PC-9 (cell line): ENCODE data around the gene GNAI1. TPM values are rescaled to one million over a fixed set of nuclear protein-coding genes. Genes with fewer than 3 reads are reported as not detected.

ENCODE experiments used
- BruUV-seq: library from RNA; stranded (reverse); fragments of 400-500 nt; replicated peaks from 2 replicates; lab custom pipeline; 2021; lab: Mats Ljungman, UMichigan
- CTCF ChIA-PET: fragments of 300-600 bp; sonication (Branson Sonifier 250); formaldehyde crosslinking; loops from one replicate; lab custom pipeline; 2022; ENCODE audit warnings: antibody characterized with exemption; lab: Charles Lee
- POLR2A ChIA-PET: fragments of 300-600 bp; sonication (Branson Sonifier 250); formaldehyde crosslinking; loops from one replicate; lab custom pipeline; 2022; ENCODE audit warnings: antibody characterized with exemption; ENCODE audit not compliant: unreplicated experiment; lab: Charles Lee
- DNase-seq, 2 experiments: peaks; one replicate each; pipeline versions ENCODE4 v3.0.0 to v3.0.0-alpha.2; 2015 to 2022; ENCODE audit warnings: mixed read lengths in 1 of 2
- H2AFZ ChIP-seq: fragments of 200-600 bp; sonication (generic); 2 replicates; pipeline ENCODE4 v1.8.1; 2017; ENCODE audit warnings: antibody characterized with exemption
- H3F3A ChIP-seq: fragments of 200-600 bp; sonication (generic); 2 replicates; pipeline ENCODE4 v1.8.1; 2017; ENCODE audit warnings: antibody characterized with exemption, mild to moderate bottlenecking, low read depth; ENCODE audit not compliant: insufficient read depth
- H3K27ac ChIP-seq: fragments of 200-600 bp; sonication (generic); 2 replicates; pipeline ENCODE4 v1.6.1; 2016; ENCODE audit warnings: mixed run types
- H3K27me3 ChIP-seq: fragments of 200-600 bp; sonication (generic); 2 replicates; pipeline ENCODE4 v1.6.1; 2016; ENCODE audit warnings: low read depth, mixed run types; ENCODE audit not compliant: insufficient read depth
- H3K36me3 ChIP-seq: fragments of 200-600 bp; sonication (generic); 2 replicates; pipeline ENCODE4 v1.6.1; 2016; ENCODE audit warnings: low read depth, mixed run types
- H3K4me1 ChIP-seq: fragments of 200-600 bp; sonication (generic); replicated peaks from 2 replicates; pipeline ENCODE4 v1.6.1; 2016; ENCODE audit warnings: mixed run types; ENCODE audit not compliant: insufficient read depth
- H3K4me2 ChIP-seq: fragments of 200-600 bp; sonication (generic); 2 replicates; pipeline ENCODE4 v1.6.1; 2017; ENCODE audit warnings: mixed run types
- H3K4me3 ChIP-seq: fragments of 200-600 bp; sonication (generic); 2 replicates; pipeline ENCODE4 v1.6.1; 2016; ENCODE audit warnings: mixed run types
- H3K79me2 ChIP-seq: fragments of 200-600 bp; sonication (generic); 2 replicates; pipeline ENCODE4 v1.6.1; 2017; ENCODE audit warnings: low read depth, mixed run types
- H3K9me2 ChIP-seq: fragments of 200-600 bp; sonication (generic); 2 replicates; pipeline ENCODE4 v1.8.1; 2017; ENCODE audit warnings: mild to moderate bottlenecking; ENCODE audit not compliant: insufficient read depth
- H3K9me3 ChIP-seq: fragments of 200-600 bp; sonication (generic); 2 replicates; pipeline ENCODE4 v1.8.1; 2016; ENCODE audit warnings: low read depth; ENCODE audit not compliant: insufficient read depth
- H4K20me1 ChIP-seq: fragments of 200-600 bp; sonication (generic); 2 replicates; pipeline ENCODE4 v1.8.1; 2017; ENCODE audit not compliant: insufficient read depth
- EZH2 ChIP-seq: fragments of 200-600 bp; sonication (generic); IDR thresholded peaks from 2 replicates; pipeline ENCODE4 v1.8.0; 2017; ENCODE audit warnings: antibody characterized with exemption, low read depth
- intact Hi-C: fragments of 100-400 bp; cut with micrococcal nuclease; formaldehyde crosslinking; loops from one replicate; pipeline ENCODE4 v1.10.0; 2022; ENCODE audit not compliant: unreplicated experiment
- total RNA-seq: library from RNA; stranded (reverse); gene quantifications from 2 replicates; pipeline ENCODE4 v1.2.3, GENCODE V29; 2021
- TF ChIP-seq, protein P1 (sequence below): fragments of 200-600 bp; sonication (generic); conservative IDR thresholded peaks from 2 replicates; pipeline ENCODE4 v1.6.1; 2017; ENCODE audit warnings: mixed run types, antibody characterized with exemption, mild to moderate bottlenecking, moderate library complexity

GNAI1 gene
- total RNA-seq, 1 experiment from 2014 or later, result 16.8 TPM

- ChIA-PET POLR2A (no interaction called here), CTCF (no interaction called here)
- H3K27ac ChIP-seq, result no peak overlapping the region
- no peak overlapping the region for H2AFZ ChIP-seq
- no peaks in the 10 kb centered on the region for H3K9me3 ChIP-seq
- no peak overlapping the region for H3K4me2 ChIP-seq
- intact Hi-C loops, result no loop called here
- H3F3A ChIP-seq, result no peaks in the 10 kb centered on the region
- DNase-seq, result no peak
- TF ChIP-seq, protein P1, sequence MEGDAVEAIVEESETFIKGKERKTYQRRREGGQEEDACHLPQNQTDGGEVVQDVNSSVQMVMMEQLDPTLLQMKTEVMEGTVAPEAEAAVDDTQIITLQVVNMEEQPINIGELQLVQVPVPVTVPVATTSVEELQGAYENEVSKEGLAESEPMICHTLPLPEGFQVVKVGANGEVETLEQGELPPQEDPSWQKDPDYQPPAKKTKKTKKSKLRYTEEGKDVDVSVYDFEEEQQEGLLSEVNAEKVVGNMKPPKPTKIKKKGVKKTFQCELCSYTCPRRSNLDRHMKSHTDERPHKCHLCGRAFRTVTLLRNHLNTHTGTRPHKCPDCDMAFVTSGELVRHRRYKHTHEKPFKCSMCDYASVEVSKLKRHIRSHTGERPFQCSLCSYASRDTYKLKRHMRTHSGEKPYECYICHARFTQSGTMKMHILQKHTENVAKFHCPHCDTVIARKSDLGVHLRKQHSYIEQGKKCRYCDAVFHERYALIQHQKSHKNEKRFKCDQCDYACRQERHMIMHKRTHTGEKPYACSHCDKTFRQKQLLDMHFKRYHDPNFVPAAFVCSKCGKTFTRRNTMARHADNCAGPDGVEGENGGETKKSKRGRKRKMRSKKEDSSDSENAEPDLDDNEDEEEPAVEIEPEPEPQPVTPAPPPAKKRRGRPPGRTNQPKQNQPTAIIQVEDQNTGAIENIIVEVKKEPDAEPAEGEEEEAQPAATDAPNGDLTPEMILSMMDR, result no peak
- no peak for TF ChIP-seq EZH2
- no peaks in the 10 kb centered on the region for H3K9me2 ChIP-seq
- H3K27me3 ChIP-seq, result no peaks in the 10 kb centered on the region
- no peak overlapping the region for H3K4me3 ChIP-seq
- H3K4me1 ChIP-seq, result peaks cover 15% of the 10 kb centered on the region
- no peaks in the 10 kb centered on the region for H3K36me3 ChIP-seq
- H3K79me2 ChIP-seq, result no peaks in the 10 kb centered on the region
- no TSS peak for BruUV-seq
- no peaks in the 10 kb centered on the region for H4K20me1 ChIP-seq
Measured at GRCh38 chr7:80220022-80220634, 85.5 kb downstream of the GNAI1 start.

GRCh38 chr7:80224415-80224814 is 89.8 kb downstream of the GNAI1 start:
- ChIA-PET CTCF (no interaction called here), POLR2A (interaction anchor here (0.5 kb wide), 1 partner anchor 955 kb away, joined by 4 read pairs; no protein-coding TSS in a partner anchor)
- no peaks in the 10 kb centered on the region for H3F3A ChIP-seq
- H2AFZ ChIP-seq, result no peak overlapping the region
- H3K4me2 ChIP-seq, result no peak overlapping the region
- TF ChIP-seq, protein P1, result no peak
- TF ChIP-seq EZH2, result no peak
- H3K27ac ChIP-seq, result no peak overlapping the region
- no peaks in the 10 kb centered on the region for H3K79me2 ChIP-seq
- H3K4me1 ChIP-seq, result peaks cover under 1% of the 10 kb centered on the region; the same call in 1 of the 2 replicates
- 0 out of 2 replicates have a peak, but pooled peaks cover 3% of the 10 kb centered on the region for H3K9me2 ChIP-seq
- no peaks in the 10 kb centered on the region for H3K27me3 ChIP-seq
- H3K36me3 ChIP-seq, result no peaks in the 10 kb centered on the region
- no peaks in the 10 kb centered on the region for H3K9me3 ChIP-seq
- intact Hi-C loops, result no loop called here
- no peak overlapping the region for H3K4me3 ChIP-seq
- BruUV-seq, result no TSS peak
- H4K20me1 ChIP-seq, result no peaks in the 10 kb centered on the region
- DNase-seq, result no peak

GRCh38 chr7:80225361-80225760 is 90.7 kb downstream of the GNAI1 start:
- CTCF ChIA-PET, result no interaction called here

More at GRCh38 chr7:80225361-80225760, 90.7 kb downstream of the GNAI1 start:
- Histone ChIP-seq H3K4me2 (no peak overlapping the region), H3K36me3 (no peaks in the 10 kb centered on the region), H3K4me1 (no peaks in the 10 kb centered on the region), H3F3A (no peaks in the 10 kb centered on the region), H3K27ac (no peak overlapping the region), H4K20me1 (no peaks in the 10 kb centered on the region), H3K9me2 (0 out of 2 replicates have a peak, but pooled peaks cover 3% of the 10 kb centered on the region), H2AFZ (no peak overlapping the region), H3K27me3 (no peaks in the 10 kb centered on the region), H3K9me3 (no peaks in the 10 kb centered on the region), H3K79me2 (no peaks in the 10 kb centered on the region), H3K4me3 (no peak overlapping the region)
- DNase-seq, result no peak
- intact Hi-C loops, result no loop called here
- POLR2A ChIA-PET, result no interaction called here
- BruUV-seq, result no TSS peak
- TF ChIP-seq EZH2, result no peak
- TF ChIP-seq, protein P1, result no peak
